ENCODE results near the gene ATP6AP1. TPM values are rescaled to one million over a fixed set of nuclear protein-coding genes. Genes with fewer than 3 reads are reported as not detected.

ATP6AP1 gene, protein sequence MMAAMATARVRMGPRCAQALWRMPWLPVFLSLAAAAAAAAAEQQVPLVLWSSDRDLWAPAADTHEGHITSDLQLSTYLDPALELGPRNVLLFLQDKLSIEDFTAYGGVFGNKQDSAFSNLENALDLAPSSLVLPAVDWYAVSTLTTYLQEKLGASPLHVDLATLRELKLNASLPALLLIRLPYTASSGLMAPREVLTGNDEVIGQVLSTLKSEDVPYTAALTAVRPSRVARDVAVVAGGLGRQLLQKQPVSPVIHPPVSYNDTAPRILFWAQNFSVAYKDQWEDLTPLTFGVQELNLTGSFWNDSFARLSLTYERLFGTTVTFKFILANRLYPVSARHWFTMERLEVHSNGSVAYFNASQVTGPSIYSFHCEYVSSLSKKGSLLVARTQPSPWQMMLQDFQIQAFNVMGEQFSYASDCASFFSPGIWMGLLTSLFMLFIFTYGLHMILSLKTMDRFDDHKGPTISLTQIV
- total RNA-seq (2022; extraction: Qiagen RNA extraction; ENCODE audit: low read depth), result 81.6 to 108 TPM (median 104 TPM) in 5 replicates

DNA sequence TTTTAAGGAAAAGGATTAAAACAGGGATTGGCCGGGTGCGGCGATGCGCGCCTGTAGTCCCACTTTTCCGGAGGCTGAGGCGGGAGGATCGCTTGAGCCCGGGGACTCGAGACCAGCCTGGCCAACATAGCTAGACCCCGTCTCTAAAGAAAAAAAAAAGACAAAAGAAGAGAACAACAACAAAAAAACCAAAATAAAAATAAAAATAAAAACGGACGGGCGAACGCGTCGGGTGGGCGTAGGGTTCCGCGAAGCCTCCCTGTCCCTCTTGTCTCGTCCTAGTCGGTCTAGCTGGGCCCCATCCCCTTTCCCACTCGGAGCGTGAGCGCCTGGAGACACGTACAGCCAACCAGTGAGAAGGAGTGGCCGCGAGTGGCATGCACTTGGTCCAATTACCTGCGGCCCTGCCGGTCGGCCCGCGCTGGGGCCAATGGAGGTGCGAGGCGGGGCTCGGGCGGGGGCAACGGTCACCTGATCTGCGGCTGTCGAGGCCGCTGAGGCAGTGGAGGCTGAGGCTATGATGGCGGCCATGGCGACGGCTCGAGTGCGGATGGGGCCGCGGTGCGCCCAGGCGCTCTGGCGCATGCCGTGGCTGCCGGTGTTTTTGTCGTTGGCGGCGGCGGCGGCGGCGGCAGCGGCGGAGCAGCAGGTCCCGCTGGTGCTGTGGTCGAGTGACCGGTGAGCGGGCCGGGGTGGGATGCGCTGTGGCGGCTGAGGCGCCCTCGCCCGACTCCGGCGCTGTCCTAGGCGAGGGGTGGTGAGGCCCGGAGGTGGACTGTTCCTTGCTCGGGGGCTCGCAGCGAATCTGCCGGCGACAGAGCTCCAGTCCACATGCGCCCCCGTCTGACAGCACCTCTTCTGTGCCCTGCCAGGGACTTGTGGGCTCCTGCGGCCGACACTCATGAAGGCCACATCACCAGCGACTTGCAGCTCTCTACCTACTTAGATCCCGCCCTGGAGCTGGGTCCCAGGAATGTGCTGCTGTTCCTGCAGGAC is at the start of gene ATP6AP1:
ATP6AP1 (plus strand) TSS at position 502 of the 996 bp plus-strand sequence; CDS start at position 518, 16 bp downstream.

DNA sequence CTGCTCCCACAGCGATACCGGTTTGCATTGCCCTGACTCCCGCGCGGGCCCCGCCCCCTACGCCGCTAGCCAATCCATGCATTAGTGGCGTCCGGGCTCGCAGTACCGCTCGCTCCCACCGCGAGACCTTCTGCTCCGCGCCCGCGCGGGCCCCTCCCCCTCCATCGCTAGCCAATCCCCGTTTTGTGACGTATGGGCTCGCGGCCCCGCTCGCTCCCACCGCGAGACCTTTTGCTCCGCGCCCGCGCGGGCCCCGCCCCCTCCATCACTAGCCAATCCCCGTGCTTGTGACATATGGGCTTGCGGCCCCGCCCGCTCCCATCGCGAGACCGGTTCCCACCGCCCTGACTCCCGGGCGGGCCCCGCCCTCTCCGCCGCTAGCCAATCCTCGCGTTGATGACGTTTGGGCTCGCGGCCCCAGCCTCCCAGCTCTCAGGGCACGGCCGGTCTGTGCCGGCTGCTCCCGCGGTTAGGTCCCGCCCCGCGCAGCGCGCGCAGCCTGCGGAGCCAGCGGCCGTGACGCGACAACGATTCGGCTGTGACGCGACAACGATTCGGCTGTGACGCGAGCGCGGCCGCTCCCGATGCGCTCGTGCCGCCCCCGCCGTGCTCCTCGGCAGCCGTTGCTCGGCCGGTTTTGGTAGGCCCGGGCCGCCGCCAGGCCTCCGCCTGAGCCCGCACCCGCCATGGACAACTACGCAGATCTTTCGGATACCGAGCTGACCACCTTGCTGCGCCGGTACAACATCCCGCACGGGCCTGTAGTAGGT is 49.5 kb upstream of the ATP6AP1 start, which contains the start of gene EMD:
EMD (plus strand) TSS at position 497 of the 770 bp plus-strand sequence; CDS start at position 687, 190 bp downstream.

DNA sequence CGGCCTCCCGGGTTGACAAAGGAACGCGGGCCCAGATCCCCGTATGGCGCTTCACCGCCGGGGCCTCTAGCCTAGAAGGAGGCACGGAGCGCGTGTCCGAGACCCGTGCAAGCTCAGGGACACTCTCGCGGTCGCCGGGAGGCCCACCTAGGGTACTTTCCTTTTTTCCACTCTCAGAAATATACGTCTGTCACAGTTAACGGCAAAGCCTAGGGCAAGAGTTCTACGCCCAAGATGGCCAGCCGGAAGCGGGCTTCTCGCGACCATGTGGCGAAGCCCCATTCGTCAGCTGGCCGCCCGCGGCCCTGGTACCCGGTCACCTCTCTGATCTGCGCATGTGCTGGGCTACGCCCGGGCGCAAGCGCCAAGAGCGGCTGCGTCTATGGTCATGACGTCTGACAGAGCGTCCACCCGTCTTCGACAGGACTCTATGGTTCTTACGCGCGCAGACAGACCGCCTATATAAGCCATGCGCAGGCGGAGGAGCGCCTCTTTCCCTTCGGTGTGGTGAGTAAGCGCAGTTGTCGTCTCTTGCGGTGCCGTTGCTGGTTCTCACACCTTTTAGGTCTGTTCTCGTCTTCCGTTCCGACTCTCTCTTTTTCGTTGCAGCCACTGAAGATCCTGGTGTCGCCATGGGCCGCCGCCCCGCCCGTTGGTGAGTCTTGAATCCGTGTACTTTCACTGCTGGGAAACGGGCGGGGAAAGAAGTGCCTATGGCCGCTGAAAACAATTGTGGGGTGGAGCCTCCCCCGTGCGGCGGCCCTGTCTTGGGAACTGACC is 30.4 kb upstream of the ATP6AP1 start, which contains the start of gene RPL10:
RPL10 (plus strand) TSS at position 490 of the 780 bp plus-strand sequence; CDS start at position 633, 143 bp downstream.

DNA sequence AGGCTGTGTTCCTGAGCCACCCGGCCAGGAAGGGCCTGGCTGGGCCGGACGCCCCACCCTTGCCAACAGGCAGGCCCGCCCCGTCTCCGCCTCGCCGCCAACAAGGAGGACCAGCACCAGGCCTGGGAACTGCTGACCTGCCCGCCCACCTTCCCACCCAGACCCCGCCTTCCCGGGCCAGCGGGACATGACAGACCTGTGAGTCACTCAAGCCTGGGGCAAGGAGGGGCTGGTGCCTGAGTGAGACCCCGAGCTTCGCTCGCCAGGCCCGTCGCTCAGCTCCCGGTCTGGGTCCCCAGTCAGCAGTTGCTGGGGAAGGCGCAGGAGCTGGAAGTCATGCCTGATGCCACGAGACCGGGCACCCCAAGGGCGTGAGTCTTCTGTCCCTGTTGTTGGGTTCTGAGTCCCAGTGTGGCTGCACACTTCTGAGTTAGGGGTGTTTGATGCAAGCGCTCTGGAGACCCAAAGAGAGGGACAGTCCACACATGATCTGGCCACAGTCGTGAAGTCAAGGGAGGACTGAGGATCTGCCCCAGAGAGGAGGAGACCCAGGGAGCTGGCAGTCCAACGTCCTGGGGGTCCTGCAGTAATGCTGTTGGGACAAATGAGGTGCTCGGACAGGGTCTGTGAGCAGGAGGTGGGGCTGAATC is 19.1 kb upstream of the ATP6AP1 start, which contains the start of gene DNASE1L1:
DNASE1L1 (minus strand) TSS at position 33 of the 650 bp plus-strand sequence. CDS start 3,686 bp downstream, outside the sequence.

DNA sequence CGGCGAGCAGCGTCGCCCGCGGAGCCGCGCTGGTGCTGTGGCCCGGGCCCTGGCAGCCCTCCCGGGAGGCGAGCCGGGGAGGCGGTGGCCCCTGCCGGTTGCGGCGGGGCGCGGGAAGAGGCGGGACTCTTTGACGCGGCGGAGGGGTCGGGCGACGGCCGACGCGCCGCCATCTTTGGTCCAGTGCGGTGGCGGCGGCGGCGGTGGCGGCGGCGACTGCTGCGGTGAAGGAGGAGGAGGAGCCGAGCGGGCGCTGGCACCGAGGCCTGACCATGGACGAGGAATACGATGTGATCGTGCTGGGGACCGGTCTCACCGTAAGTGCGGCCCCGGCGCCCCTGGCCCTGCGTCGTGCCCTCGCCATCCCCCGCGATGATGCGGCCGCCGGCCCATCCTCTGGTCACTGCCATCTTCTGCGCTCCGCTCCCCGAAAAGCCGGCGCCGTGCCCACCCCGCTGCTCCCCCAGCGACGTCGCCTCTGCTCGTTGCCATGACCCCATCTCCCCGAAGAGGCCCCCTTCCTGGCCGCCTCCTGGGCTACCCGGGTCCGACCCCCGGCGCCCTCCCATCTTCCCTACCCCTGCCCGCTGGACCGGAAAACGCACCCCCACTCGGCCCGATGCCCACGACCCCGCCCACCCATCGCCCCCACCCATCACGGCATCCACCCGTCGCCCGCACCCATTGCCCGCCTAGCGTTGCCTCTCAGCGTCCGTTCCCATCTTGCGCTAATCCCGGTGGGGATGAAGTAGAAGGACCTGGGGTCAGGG is 8.7 kb downstream of the ATP6AP1 start, which contains the start of gene GDI1:
GDI1 (plus strand) TSS at position 172 of the 770 bp plus-strand sequence; CDS start at position 273, 101 bp downstream.

DNA sequence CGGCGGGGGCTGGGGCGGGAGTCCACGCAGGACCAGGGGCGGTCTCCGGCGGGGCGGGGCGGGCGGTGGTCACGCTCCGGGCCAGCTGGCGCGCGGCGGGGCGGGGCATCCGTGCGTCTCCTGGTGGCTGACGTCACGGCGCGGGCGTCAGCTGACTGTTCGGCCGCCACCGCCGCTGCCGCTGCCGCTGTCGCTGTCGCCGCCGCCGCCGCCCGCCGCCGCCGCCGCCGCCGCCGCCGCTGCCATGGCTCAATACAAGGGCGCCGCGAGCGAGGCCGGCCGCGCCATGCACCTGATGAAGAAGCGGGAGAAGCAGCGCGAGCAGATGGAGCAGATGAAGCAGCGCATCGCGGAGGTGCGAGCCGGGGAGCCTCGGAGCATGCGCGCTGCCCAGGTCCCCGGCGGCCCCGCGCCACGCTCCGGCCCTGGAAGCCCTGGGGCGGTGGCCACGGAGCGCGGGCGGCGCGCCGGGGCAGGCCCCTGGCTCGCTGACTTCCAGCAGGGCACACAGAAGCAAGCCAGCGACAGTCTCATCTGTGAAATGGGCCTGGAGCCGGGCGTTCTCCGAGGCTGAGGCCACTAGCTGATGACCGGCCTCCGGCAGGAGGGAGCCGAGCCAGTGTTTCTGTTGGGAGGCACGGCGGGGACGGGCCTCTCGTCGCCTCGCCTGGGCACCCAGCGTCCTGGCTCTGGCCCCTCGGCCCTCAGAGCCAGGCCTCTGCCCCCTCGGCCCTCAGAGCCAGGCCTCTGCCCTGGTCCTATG is 15.7 kb downstream of the ATP6AP1 start, which contains the start of gene FAM50A:
FAM50A (plus strand) TSS at position 150 of the 763 bp plus-strand sequence; CDS start at position 245, 95 bp downstream.

DNA sequence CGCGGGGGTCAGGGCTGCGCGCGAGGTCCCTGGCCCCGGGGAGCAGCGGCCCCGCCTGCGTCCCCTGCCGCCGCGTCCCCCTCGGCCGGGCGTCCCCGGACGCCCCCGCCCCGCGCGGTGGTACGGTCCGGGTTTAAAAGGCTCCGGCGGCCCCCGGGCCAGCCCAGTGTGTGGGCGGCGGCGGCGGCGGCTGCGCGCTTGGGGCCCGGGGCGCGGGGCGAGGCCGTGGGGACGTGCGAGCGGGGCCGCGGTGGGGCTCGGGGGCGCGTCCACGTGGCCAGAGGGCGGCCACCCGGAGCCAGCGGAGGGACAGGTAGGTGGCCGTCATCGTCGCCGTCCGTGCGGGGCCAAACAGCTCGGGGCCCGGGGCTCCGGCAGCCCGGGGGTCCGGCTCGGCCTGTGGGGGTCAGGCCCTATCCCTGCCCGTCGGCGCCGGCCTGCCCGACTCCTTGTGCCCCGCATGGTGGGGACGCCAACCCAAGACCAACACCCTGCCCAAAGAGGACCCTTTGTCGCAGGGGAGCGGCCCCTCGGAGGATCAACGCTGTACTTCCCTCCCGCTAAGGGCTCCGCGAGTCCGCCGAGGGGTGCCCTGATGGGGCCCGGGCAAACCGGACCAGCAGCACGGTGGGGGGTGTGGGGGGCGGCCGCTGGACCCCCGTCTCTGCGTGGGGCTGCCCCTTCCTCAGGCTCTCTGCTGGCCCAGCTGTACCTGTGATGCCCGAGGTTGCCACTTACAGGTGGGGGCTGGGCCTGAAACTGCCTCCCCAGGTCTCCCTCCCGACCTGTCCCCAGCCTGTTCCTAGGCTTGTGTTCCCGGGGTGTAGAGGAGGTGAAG is 29.9 kb downstream of the ATP6AP1 start, which contains the start of gene PLXNA3:
PLXNA3 (plus strand) TSS at position 166 of the 838 bp plus-strand sequence. CDS start 1,903 bp downstream, outside the sequence.

DNA sequence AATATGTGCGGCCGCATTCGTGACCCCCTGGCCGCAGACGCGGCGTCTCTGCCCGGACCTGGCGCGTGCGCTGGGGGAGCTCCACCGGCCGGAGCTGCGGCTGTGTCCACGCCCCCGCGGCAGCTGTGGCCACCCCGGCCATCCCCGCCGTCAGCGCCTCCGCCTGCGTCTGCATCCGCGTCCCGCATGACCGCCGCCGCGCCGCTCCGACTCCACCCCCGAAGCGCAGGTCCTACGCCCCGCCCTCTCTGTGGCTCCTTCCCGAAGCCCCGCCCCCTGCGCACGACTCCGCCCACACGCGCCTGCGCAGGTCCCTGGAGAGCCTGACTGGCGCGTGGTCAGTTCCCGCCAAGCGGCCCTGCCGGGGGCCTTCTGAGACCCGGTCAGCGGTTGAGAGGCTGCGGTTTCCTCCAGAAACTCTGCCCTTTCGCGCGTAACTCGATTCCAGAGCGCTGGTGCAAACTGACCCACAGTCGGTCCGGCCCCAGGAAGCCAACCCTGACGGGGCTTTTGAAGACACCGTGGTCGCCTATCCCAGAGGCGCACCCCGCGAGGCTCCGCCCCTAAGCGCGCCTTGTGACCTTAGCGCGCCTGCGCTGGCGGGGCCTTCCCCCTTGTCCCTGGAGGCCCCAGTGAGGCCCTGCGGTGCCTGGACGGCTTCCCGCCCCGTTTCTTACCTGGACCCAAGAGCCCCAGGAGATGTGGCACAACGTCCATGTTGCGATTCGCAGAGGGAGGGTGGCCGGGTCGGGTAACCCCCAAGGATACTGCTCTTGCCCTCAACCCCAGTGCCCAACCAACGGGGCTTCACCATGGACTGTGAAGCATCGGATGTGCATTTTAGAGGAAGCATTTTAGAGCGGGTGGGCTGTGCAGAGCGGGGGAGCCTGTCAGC is 50.5 kb downstream of the ATP6AP1 start, which contains the start of gene LAGE3:
LAGE3 (minus strand) TSS at position 554 of the 895 bp plus-strand sequence; CDS start at position 188, 366 bp downstream.

Other genes starting within 250 kb of the ATP6AP1 start
- not detected in 5 replicates for gene OPN1MW, start 246.1 kb upstream of the ATP6AP1 start, total RNA-seq (2022; extraction: Qiagen RNA extraction; ENCODE audit: low read depth)
- gene OPN1MW2, start 208.9 kb upstream of the ATP6AP1 start, total RNA-seq (2022; extraction: Qiagen RNA extraction; ENCODE audit: low read depth), result not detected in 5 replicates
- gene OPN1MW3, start 171.1 kb upstream of the ATP6AP1 start, total RNA-seq (2022; extraction: Qiagen RNA extraction; ENCODE audit: low read depth), result not detected in 5 replicates
- gene TEX28, start 133.6 kb upstream of the ATP6AP1 start, total RNA-seq (2022; extraction: Qiagen RNA extraction; ENCODE audit: low read depth), result 0.09 TPM in 1 of 5 replicates, not detected in the others
- 0.10 to 0.19 TPM (median 0.17 TPM) in 3 of 5 replicates, not detected in the others for gene TKTL1, start 132.9 kb upstream of the ATP6AP1 start, total RNA-seq (2022; extraction: Qiagen RNA extraction; ENCODE audit: low read depth)
- gene FLNA, start 54.0 kb upstream of the ATP6AP1 start, total RNA-seq (2022; extraction: Qiagen RNA extraction; ENCODE audit: low read depth), result 1,320 to 1,681 TPM (median 1,555 TPM) in 5 replicates
- 115 to 162 TPM (median 151 TPM) in 5 replicates for gene EMD, start 49.4 kb upstream of the ATP6AP1 start, total RNA-seq (2022; extraction: Qiagen RNA extraction; ENCODE audit: low read depth)
- 5,224 to 6,204 TPM (median 5,426 TPM) in 5 replicates for gene RPL10, start 30.3 kb upstream of the ATP6AP1 start, total RNA-seq (2022; extraction: Qiagen RNA extraction; ENCODE audit: low read depth)
- gene DNASE1L1, start 19.4 kb upstream of the ATP6AP1 start, total RNA-seq (2022; extraction: Qiagen RNA extraction; ENCODE audit: low read depth), result 26.1 to 33.5 TPM (median 29.3 TPM) in 5 replicates
- gene TAFAZZIN, start 17.1 kb upstream of the ATP6AP1 start, total RNA-seq (2022; extraction: Qiagen RNA extraction; ENCODE audit: low read depth), result 32.2 to 40.3 TPM (median 37.1 TPM) in 5 replicates
- 89.4 to 105 TPM (median 103 TPM) in 5 replicates for gene GDI1, start 8.5 kb downstream of the ATP6AP1 start, total RNA-seq (2022; extraction: Qiagen RNA extraction; ENCODE audit: low read depth)
- gene FAM50A, start 15.5 kb downstream of the ATP6AP1 start, total RNA-seq (2022; extraction: Qiagen RNA extraction; ENCODE audit: low read depth), result 92.4 to 124 TPM (median 106 TPM) in 5 replicates
- 10.8 to 15.6 TPM (median 11.8 TPM) in 5 replicates for gene PLXNA3, start 29.6 kb downstream of the ATP6AP1 start, total RNA-seq (2022; extraction: Qiagen RNA extraction; ENCODE audit: low read depth)
- 57.7 to 70.9 TPM (median 68.2 TPM) in 5 replicates for gene LAGE3, start 50.6 kb downstream of the ATP6AP1 start, total RNA-seq (2022; extraction: Qiagen RNA extraction; ENCODE audit: low read depth)
- gene UBL4A, start 57.9 kb downstream of the ATP6AP1 start, total RNA-seq (2022; extraction: Qiagen RNA extraction; ENCODE audit: low read depth), result 64.7 to 72.3 TPM (median 68.9 TPM) in 5 replicates
- gene SLC10A3, start 62.0 kb downstream of the ATP6AP1 start, total RNA-seq (2022; extraction: Qiagen RNA extraction; ENCODE audit: low read depth), result 29.7 to 41.5 TPM (median 40.1 TPM) in 5 replicates
- gene FAM3A, start 87.6 kb downstream of the ATP6AP1 start, total RNA-seq (2022; extraction: Qiagen RNA extraction; ENCODE audit: low read depth), result 32.9 to 47.3 TPM (median 45.3 TPM) in 5 replicates
- 1,331 to 1,547 TPM (median 1,449 TPM) in 5 replicates for gene G6PD, start 118.2 kb downstream of the ATP6AP1 start, total RNA-seq (2022; extraction: Qiagen RNA extraction; ENCODE audit: low read depth)
- 35.2 to 42.9 TPM (median 41.7 TPM) in 5 replicates for gene IKBKG, start 118.9 kb downstream of the ATP6AP1 start, total RNA-seq (2022; extraction: Qiagen RNA extraction; ENCODE audit: low read depth)
- not detected in 5 replicates for gene CTAG1A, start 156.5 kb downstream of the ATP6AP1 start, total RNA-seq (2022; extraction: Qiagen RNA extraction; ENCODE audit: low read depth)
- not detected in 5 replicates for gene CTAG1B, start 190.6 kb downstream of the ATP6AP1 start, total RNA-seq (2022; extraction: Qiagen RNA extraction; ENCODE audit: low read depth)
- not detected in 5 replicates for gene CTAG2, start 224.9 kb downstream of the ATP6AP1 start, total RNA-seq (2022; extraction: Qiagen RNA extraction; ENCODE audit: low read depth)